Activated effector memory CD4-positive, alpha-beta T cell treated with Interleukin-2 at 50 U/mL for 16 hours (primary cell): ENCODE data around the gene METTL26.

Experiments
- DNase-seq: peaks from one replicate; pipeline ENCODE4 v3.0.0-alpha.2; 2020

METTL26 gene

DNA sequence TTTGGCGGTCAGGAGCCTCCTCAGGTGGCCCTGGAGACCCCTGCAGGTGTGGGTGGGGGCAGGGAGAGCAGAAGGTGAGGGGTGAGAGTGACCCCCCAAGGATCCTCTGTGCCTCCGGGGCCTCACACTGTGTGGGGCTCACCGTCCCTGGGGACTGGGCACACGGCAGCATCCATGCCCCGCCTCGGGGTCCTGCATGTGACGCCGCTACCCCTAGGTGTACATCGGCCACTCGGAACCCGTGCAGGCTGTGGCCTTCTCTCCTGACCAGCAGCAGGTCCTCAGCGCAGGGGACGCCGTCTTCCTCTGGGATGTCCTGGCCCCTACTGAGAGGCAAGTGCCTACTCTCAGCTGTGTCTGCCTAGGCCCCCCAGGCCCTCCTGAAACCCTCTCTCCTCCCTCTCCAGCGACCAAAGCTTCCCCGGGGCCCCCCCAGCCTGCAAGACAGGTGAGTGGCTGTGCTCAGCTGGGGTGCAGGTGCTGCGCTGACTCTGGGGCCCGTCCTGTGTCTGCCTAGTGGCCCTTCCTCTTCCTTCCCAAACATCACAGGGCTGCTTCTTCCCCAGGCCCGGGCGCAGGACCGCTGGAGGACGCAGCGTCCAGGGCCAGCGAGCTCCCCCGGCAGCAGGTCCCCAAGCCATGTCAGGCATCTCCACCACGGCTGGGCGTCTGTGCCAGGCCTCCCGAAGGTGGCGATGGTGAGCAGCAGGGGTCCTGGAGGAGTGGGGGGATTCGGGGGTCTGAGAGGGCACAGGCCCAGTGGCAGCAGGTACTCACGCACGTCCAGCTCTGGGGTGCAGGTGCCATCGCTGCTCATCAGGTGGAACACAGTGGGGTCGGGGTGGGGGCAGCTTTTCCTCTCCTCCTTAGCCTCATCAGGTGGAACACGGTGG, 22.8 kb upstream of the METTL26 start:
- DNase-seq = no peak

DNA sequence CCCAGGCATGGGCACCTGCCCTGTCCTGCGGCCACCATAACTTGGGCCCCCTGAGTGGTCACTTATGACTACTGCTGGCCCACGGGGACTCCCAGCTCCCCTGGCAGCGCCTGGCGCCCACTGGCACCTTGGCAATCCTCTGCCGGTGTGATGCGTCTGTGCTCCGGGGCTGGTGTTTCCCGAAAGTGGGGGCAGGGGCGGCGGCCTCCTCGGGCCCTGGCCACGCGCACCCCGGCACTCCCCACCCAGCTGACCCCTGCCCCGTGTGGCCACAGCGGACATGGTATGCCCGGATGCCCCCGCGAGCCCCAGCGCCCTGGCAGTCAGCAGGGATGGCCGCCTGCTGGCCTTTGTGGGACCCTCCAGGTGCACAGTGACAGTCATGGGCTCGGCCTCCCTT, 21.4 kb upstream of the METTL26 start:
- no peak for DNase-seq

- no peak for DNase-seq
Measured at GRCh38 chr16:654034-654433, 17.9 kb upstream of the METTL26 start.

GRCh38 chr16:652454-653305, 16.6 kb upstream of the METTL26 start:
- no peak for DNase-seq

DNA sequence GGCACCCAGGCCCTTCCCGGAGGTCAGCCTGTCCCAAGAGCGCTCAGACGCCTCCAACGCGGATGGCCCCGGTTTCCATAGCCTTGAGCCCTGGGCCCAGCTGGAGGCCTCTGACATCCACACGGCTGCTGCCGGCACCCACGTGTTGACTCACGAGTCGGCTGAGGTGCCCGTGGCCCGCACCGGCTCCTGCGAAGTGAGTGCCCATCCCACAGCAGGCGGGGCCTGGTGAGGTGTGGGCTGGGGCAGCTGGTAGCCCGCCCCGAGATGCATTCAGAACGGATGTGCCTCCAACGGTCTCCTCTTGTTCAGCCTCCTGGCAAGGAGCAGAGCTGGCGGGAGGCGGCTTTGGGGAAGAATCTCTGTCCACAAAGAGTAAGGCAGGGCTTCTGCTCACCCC, 15.7 kb upstream of the METTL26 start:
- DNase-seq = no peak

DNA sequence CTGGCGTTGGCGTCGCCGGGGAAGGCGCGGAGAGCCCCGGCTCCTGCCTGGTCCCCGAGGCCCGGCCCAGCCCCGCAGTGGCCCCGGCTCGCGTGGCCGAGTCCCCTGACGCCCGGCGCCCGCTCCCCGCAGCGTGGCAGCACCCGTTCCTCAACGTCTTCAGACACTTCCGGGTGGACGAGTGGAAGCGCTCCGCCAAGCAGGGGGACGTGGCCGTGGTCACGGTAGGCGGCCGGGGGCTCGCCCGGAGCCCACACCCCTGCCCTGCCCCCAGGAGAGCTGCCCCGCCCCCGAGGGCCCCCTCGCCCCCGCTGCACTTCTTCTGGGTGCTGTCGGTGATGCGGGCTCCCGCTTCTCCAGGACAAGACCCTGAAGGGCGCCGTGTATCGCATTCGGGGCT, 13.5 kb upstream of the METTL26 start:
- DNase-seq = no peak

DNA sequence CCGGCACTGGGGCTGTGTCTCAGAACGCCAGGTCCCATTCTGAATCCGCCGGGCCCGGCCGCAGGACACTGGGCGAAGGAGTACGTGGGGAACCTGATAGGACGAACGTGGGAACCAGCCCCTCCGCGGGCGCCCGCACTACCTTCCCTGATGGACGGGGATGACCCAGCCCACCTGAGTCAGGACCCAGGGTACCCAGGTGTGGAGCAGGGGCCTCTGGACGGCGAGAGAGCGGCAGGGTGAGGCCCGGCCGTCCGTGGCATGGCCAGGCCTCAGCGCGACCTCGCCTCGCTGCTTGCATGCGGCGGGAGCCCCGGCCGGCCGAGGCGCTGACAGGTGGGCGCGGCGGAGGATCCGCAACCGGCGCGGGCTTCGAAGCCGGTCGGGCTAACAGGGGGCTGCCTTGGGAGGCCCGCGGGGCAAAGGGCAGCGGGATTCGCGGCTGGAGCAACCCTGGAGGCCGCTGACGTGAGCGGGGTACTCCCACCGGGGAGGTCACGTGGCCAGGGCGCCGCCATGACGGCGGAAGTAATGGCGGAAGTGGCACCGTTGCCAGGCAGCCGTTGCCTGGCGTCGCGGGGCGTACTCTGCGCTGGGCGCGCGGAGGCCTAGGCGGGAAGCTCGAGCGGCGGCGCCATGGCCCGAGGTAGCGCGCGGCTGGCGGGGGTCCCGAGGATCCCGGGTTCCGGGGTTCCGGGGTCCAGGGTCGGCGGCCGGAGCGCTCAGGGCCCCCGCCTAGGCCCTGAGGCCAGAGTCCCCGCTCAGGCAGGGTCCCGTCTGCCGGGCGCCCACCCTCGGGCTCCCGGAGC, 12.9 kb upstream of the METTL26 start, which contains the start of gene WDR90:
WDR90 (plus strand) TSS at position 585 of the 809 bp plus-strand sequence; CDS start at position 637, 52 bp downstream.
- DNase-seq = peak; percentile 89

GRCh38 chr16:648071-648780, 12.1 kb upstream of the METTL26 start:
- no peak for DNase-seq

GRCh38 chr16:647173-647902, 11.2 kb upstream of the METTL26 start:
- no peak for DNase-seq

- no peak for DNase-seq
Measured at GRCh38 chr16:646679-647172, 10.6 kb upstream of the METTL26 start.

GRCh38 chr16:645852-646678, 10.0 kb upstream of the METTL26 start:
- no peak for DNase-seq

DNA sequence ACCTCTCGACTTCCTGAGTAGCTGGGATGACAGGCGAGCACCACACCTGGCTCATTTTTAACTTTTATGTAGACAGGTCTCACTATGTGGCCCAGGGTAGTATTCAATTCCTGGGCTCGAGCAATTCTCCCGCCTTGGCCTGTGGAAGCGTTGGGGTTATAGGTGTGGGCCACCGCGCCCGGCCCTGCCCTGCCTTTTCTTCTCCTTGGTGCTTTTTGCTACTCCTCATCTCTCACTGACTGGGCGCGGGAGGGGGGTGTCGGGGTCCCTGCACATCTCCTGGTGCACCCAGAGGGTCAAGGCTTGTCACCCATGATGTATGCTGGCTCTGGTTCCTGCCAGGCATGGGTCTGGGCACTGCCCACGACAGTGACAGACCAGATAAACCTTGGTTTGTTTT, 8.5 kb upstream of the METTL26 start:
- no peak for DNase-seq

GRCh38 chr16:643050-643368, 6.9 kb upstream of the METTL26 start:
- DNase-seq = no peak

DNA sequence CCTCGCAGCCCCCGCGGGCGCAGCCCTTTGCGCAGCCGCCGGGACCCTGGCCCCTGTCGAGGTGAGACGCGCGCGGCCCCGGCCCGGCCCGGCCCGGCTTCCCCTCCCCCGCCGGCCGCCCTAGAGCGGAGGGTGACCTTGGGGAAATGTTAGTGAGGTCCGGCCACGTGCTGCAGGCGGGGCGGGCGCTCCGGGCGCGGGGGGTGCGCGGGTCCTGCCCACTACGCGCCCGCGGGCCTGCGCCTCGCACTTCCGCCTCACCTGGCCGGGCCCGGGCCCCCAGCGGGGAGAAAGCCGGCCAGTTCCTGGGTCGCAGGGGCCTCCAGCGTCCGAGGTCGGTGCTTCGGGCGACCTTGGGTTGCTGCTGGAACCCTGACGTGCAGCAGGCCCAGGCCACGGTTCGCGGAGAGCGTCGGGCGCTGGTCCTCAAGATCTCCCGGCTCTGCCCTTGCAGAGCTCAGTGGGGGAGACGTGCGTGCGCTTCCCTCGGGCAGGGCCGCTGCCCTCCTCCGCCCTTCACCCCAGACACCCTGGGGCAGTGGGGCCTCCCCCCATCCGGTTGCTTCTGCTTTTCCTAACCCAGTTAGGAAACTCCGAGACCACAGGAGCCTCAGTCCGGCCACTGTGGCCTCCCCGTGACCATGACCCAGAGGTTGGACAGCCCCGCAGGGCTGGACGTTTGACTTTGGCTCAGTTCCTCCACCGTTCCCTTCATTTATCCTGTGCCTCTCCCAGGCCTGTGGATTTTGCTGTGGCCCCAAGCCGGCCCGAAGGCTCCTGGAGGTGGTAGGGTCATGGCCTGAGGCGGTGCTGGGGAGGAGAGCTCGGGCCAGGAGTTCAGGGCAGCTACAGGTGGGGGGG, 6.3 kb upstream of the METTL26 start:
- DNase-seq = no peak

GRCh38 chr16:641326-642188, 5.5 kb upstream of the METTL26 start, which contains the start of gene MCRIP2:
TSS of gene MCRIP2 (plus strand) at chr16:641828. CDS start at chr16:641992, 164 bp downstream.
- DNase-seq = peak; percentile 49

- DNase-seq = no peak
Measured at GRCh38 chr16:640614-641013, 4.5 kb upstream of the METTL26 start.

GRCh38 chr16:638836-639235, 2.7 kb upstream of the METTL26 start:
- DNase-seq = no peak

DNA sequence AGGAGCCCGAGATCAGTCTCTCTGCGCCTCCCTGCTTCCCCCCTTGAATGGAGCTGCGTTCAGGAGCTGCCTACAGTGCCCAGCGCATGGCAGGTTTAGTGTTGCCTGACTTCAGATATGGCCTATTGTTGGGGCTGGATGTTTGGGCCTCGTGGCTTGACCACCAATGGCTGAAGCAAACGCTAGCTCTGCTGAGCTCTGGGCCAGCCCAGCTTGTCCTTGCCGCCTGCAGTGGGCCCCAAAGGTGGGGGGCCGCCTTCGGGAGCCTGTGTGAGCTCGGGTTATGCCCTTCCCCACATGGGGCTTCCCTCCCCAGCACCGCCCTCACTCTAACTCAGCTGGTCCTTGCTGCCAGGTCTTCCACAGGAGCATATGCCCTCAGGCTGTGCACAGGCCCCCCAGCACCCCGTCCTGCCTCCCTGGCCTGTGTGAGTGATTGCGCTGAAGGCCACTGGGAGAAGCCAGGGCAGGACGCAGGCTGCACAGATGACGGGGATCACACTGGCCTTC, 2.0 kb upstream of the METTL26 start:
- DNase-seq = no peak
